OCI-LY7 (cell line): ENCODE data around the gene ATXN1. TPM values are rescaled to one million over a fixed set of nuclear protein-coding genes. Genes with fewer than 3 reads are reported as not detected.
A peak's percentile ranks its signal among the peaks of the same experiment; 100 is the strongest.

Source experiments
- BruUV-seq: library from RNA; stranded (reverse); fragments of 400-500 nt; replicated peaks from 2 replicates; lab custom pipeline; 2021; lab: Mats Ljungman, UMichigan
- CTCF ChIA-PET: fragments of 300-600 bp; sonication (Branson Sonifier 250); formaldehyde crosslinking; loops from one replicate; lab custom pipeline; 2022; ENCODE audit warnings: antibody characterized with exemption; ENCODE audit not compliant: unreplicated experiment; lab: Charles Lee
- POLR2A ChIA-PET: fragments of 300-600 bp; sonication (Branson Sonifier 250); formaldehyde crosslinking; loops from one replicate; lab custom pipeline; 2022; ENCODE audit warnings: antibody characterized with exemption; lab: Charles Lee
- DNase-seq: peaks from one replicate; pipeline ENCODE4 v3.0.0-alpha.2; 2015; ENCODE audit warnings: low spot score
- H2AFZ ChIP-seq: fragments of 200-600 bp; sonication (generic), shearing (Covaris generic); 2 replicates; pipeline ENCODE4 v1.6.1; 2014; ENCODE audit warnings: mild to moderate bottlenecking, antibody characterized with exemption, low read length, moderate library complexity
- H3K27ac ChIP-seq: fragments of 200-600 bp; sonication (generic); 2 replicates; pipeline ENCODE4 v1.5.1; 2014; ENCODE audit warnings: mixed run types, low read depth, mild to moderate bottlenecking, moderate library complexity, low read length, inconsistent platforms; ENCODE audit not compliant: poor library complexity, severe bottlenecking
- H3K36me3 ChIP-seq: fragments of 200-600 bp; sonication (generic); 2 replicates; pipeline ENCODE4 v1.6.1; 2014; ENCODE audit warnings: mild to moderate bottlenecking, antibody characterized with exemption, low read length, moderate library complexity, mixed read lengths; ENCODE audit not compliant: insufficient read depth
- H3K4me1 ChIP-seq: fragments of 200-600 bp; sonication (generic); 2 replicates; pipeline ENCODE4 v1.5.1; 2014; ENCODE audit warnings: mild to moderate bottlenecking, low read length; ENCODE audit not compliant: insufficient read depth, poor library complexity, severe bottlenecking
- H3K4me2 ChIP-seq: fragments of 200-600 bp; sonication (generic); 2 replicates; pipeline ENCODE4 v1.6.1; 2014; ENCODE audit warnings: mild to moderate bottlenecking, low read length
- H3K4me3 ChIP-seq: fragments of 200-600 bp; sonication (generic); 2 replicates; pipeline ENCODE4 v1.5.1; 2014; ENCODE audit warnings: mild to moderate bottlenecking, low read depth, low read length; ENCODE audit not compliant: poor library complexity, severe bottlenecking
- H3K79me2 ChIP-seq: fragments of 200-600 bp; sonication (generic); 2 replicates; pipeline ENCODE4 v1.6.1; 2016; ENCODE audit warnings: low read depth, mild to moderate bottlenecking, low read length, moderate library complexity, mixed read lengths; ENCODE audit not compliant: insufficient read depth
- H3K9me2 ChIP-seq: fragments of 200-600 bp; sonication (generic); 2 replicates; pipeline ENCODE4 v1.6.1; 2016; ENCODE audit warnings: mild to moderate bottlenecking, low read length, mixed read lengths; ENCODE audit not compliant: insufficient read depth
- H3K9me3 ChIP-seq: fragments of 200-600 bp; sonication (generic); 2 replicates; pipeline ENCODE4 v1.6.1; 2014; ENCODE audit warnings: mild to moderate bottlenecking, mixed run types, low read length, mixed read lengths
- H4K20me1 ChIP-seq: fragments of 200-600 bp; sonication (generic); 2 replicates; pipeline ENCODE4 v1.6.1; 2014; ENCODE audit warnings: mild to moderate bottlenecking, antibody characterized with exemption, low read length, moderate library complexity, mixed read lengths; ENCODE audit not compliant: insufficient read depth
- CTCF ChIP-seq: fragments of 200-600 bp; sonication (generic); conservative IDR thresholded peaks from 2 replicates; pipeline ENCODE4 v1.5.1; 2014; ENCODE audit warnings: mild to moderate bottlenecking, antibody characterized with exemption, low read length, moderate library complexity, mixed read lengths
- EZH2phosphoT487 ChIP-seq: fragments of 200-600 bp; sonication (generic); IDR thresholded peaks from 2 replicates; pipeline ENCODE4 v1.6.1; 2018; ENCODE audit warnings: low read depth, borderline replicate concordance, mild to moderate bottlenecking, mixed run types, antibody characterized with exemption, low read length, moderate library complexity, mixed read lengths
- intact Hi-C: fragments of 100-400 bp; cut with micrococcal nuclease; formaldehyde crosslinking; loops from one replicate; pipeline ENCODE4 v1.10.0; 2022; ENCODE audit not compliant: unreplicated experiment
- total RNA-seq, 2 experiments: library from RNA; depleted of rRNA in 1 of 2; stranded (reverse); fragments of >200 nt in 1 of 2; shearing (Covaris generic) in 1 of 2; gene quantifications; 2 replicates each; pipeline ENCODE4 v1.2.3, GENCODE V29; 2014 to 2022

The ATXN1 gene
- total RNA-seq, 2 experiments from 2014 or later, result not detected

GRCh38 chr6:16425881-16426615, 335.2 kb downstream of the ATXN1 start:
- ChIA-PET POLR2A (interaction anchor here (0.7 kb wide), 1 partner anchor 1180 kb away, joined by 3 read pairs; no protein-coding TSS in a partner anchor), CTCF (no interaction called here)
- BruUV-seq, result no TSS peak
- Histone ChIP-seq H3K9me3 (no peaks in the 10 kb centered on the region), H3K4me3 (no peak overlapping the region), H3K79me2 (no peaks in the 10 kb centered on the region), H3K9me2 (no peaks in the 10 kb centered on the region), H3K4me2 (no peak overlapping the region), H2AFZ (no peak overlapping the region), H4K20me1 (no peaks in the 10 kb centered on the region), H3K4me1 (peaks cover 10% of the 10 kb centered on the region), H3K27ac (no peak overlapping the region), H3K36me3 (no peaks in the 10 kb centered on the region)
- intact Hi-C loops, result no loop called here
- DNase-seq, result no peak
- TF ChIP-seq EZH2phosphoT487, result no peak
- no peak for TF ChIP-seq CTCF

GRCh38 chr6:16421462-16421960, 339.7 kb downstream of the ATXN1 start:
- ChIA-PET CTCF (no interaction called here), POLR2A (interaction anchor here (0.9 to 1.8 kb wide), 5 partner anchors 11 to 98 kb away, joined by 3 to 14 read pairs (median 4); no protein-coding TSS in a partner anchor)
- Histone ChIP-seq H2AFZ (peak overlapping the region; percentile 99), H4K20me1 (no peaks in the 10 kb centered on the region), H3K9me2 (no peaks in the 10 kb centered on the region), H3K27ac (peak overlapping the region; percentile 34), H3K36me3 (no peaks in the 10 kb centered on the region), H3K9me3 (no peaks in the 10 kb centered on the region), H3K4me1 (peaks cover 26% of the 10 kb centered on the region), H3K79me2 (no peaks in the 10 kb centered on the region), H3K4me3 (peak overlapping the region; percentile 25), H3K4me2 (peak overlapping the region; percentile 68)
- no peak for TF ChIP-seq CTCF
- no peak for TF ChIP-seq EZH2phosphoT487
- no TSS peak for BruUV-seq
- intact Hi-C loops, result no loop called here
- no peak for DNase-seq
